Stimulated activated memory B cell treated with anti-CD40 and anti-IgM and Interleukin-4, amounts not matched to agents 10 μg/mL and 1 μg/mL and 100 μg/mL, for 72 hours (primary cell): Measurements from ENCODE around the gene SLC2A4RG.
"Not testable (repeated sequence)": the region's sequence is repeated elsewhere in the genome, so short reads cannot be mapped to it uniquely, and the experiment has no call there.

ENCODE experiments used
- ATAC-seq: fragments of 150-1000 bp; cut with Tn5 transposase; 2 replicates; pipeline ENCODE4 v1.10.0; 2021
- H3K27ac Mint-ChIP-seq: one replicate; pipeline ENCODE4 v1.8.0; 2022; ENCODE audit warnings: mild to moderate bottlenecking, mixed read lengths
- H3K27me3 Mint-ChIP-seq: one replicate; pipeline ENCODE4 v1.8.0; 2022; ENCODE audit warnings: mixed read lengths
- H3K36me3 Mint-ChIP-seq: one replicate; pipeline ENCODE4 v1.8.0; 2022; ENCODE audit warnings: mixed read lengths
- H3K4me1 Mint-ChIP-seq: one replicate; pipeline ENCODE4 v1.8.0; 2022; ENCODE audit warnings: mixed read lengths
- H3K4me3 Mint-ChIP-seq: one replicate; pipeline ENCODE4 v1.8.0; 2022; ENCODE audit warnings: mild to moderate bottlenecking, moderate library complexity, mixed read lengths
- H3K9me3 Mint-ChIP-seq: one replicate; pipeline ENCODE4 v1.8.0; 2022; ENCODE audit warnings: mixed read lengths

SLC2A4RG gene

GRCh38 chr20:63767456-63767855 is 27.9 kb downstream of the SLC2A4RG start:
- no peak for ATAC-seq
- H3K4me1 Mint-ChIP-seq = no peaks in the 10 kb centered on the region
- H3K36me3 Mint-ChIP-seq = peaks cover 6% of the 10 kb centered on the region
- no peaks in the 10 kb centered on the region for H3K9me3 Mint-ChIP-seq
- peaks cover 52% of the 10 kb centered on the region for H3K27me3 Mint-ChIP-seq
- no peak overlapping the region for H3K27ac Mint-ChIP-seq
- no peak overlapping the region for H3K4me3 Mint-ChIP-seq

GRCh38 chr20:63767886-63768285 is 28.3 kb downstream of the SLC2A4RG start:
- no peak overlapping the region for H3K27ac Mint-ChIP-seq
- H3K4me3 Mint-ChIP-seq = no peak overlapping the region
- no peak for ATAC-seq
- H3K27me3 Mint-ChIP-seq = peaks cover 56% of the 10 kb centered on the region
- peaks cover 6% of the 10 kb centered on the region for H3K36me3 Mint-ChIP-seq
- no peaks in the 10 kb centered on the region for H3K9me3 Mint-ChIP-seq
- H3K4me1 Mint-ChIP-seq = no peaks in the 10 kb centered on the region

GRCh38 chr20:63768591-63769515 is 29.3 kb downstream of the SLC2A4RG start:
- Mint-ChIP-seq H3K9me3 (no peaks in the 10 kb centered on the region), H3K27ac (no peak overlapping the region), H3K4me1 (no peaks in the 10 kb centered on the region), H3K36me3 (peaks cover 6% of the 10 kb centered on the region), H3K4me3 (no peak overlapping the region), H3K27me3 (peaks cover 62% of the 10 kb centered on the region)
- ATAC-seq = no peak

GRCh38 chr20:63769891-63770474 is 30.4 kb downstream of the SLC2A4RG start:
- no peaks in the 10 kb centered on the region for H3K4me1 Mint-ChIP-seq

GRCh38 chr20:63771046-63771707 is 31.6 kb downstream of the SLC2A4RG start:
- H3K27ac Mint-ChIP-seq = no peak overlapping the region
- H3K4me3 Mint-ChIP-seq = no peak overlapping the region
- H3K4me1 Mint-ChIP-seq = no peaks in the 10 kb centered on the region
- H3K9me3 Mint-ChIP-seq = no peaks in the 10 kb centered on the region
- H3K27me3 Mint-ChIP-seq = peaks cover 68% of the 10 kb centered on the region
- H3K36me3 Mint-ChIP-seq = no peaks in the 10 kb centered on the region
- ATAC-seq = no peak

More at GRCh38 chr20:63769891-63770474, 30.4 kb downstream of the SLC2A4RG start:
- Mint-ChIP-seq H3K9me3 (no peaks in the 10 kb centered on the region), H3K27ac (no peak overlapping the region), H3K36me3 (peaks cover 4% of the 10 kb centered on the region), H3K4me3 (no peak overlapping the region), H3K27me3 (peaks cover 70% of the 10 kb centered on the region)
- no peak for ATAC-seq

GRCh38 chr20:63772781-63773518 is 33.4 kb downstream of the SLC2A4RG start:
- Mint-ChIP-seq H3K4me3 (no peak overlapping the region), H3K4me1 (no peaks in the 10 kb centered on the region), H3K36me3 (no peaks in the 10 kb centered on the region), H3K27ac (no peak overlapping the region), H3K27me3 (peaks cover 64% of the 10 kb centered on the region), H3K9me3 (no peaks in the 10 kb centered on the region)
- no peak for ATAC-seq

- H3K4me1 Mint-ChIP-seq = no peaks in the 10 kb centered on the region
- peaks cover 60% of the 10 kb centered on the region for H3K27me3 Mint-ChIP-seq
- no peak overlapping the region for H3K4me3 Mint-ChIP-seq
- H3K9me3 Mint-ChIP-seq = no peaks in the 10 kb centered on the region
- no peaks in the 10 kb centered on the region for H3K36me3 Mint-ChIP-seq
- no peak for ATAC-seq
- H3K27ac Mint-ChIP-seq = no peak overlapping the region
Observed at GRCh38 chr20:63773571-63774241, 34.1 kb downstream of the SLC2A4RG start.

- no peak overlapping the region for H3K27ac Mint-ChIP-seq
- no peak for ATAC-seq
Observed at GRCh38 chr20:63774306-63774705, 34.7 kb downstream of the SLC2A4RG start.

GRCh38 chr20:63775096-63775978 is 35.8 kb downstream of the SLC2A4RG start:
- Mint-ChIP-seq H3K9me3 (no peaks in the 10 kb centered on the region), H3K4me1 (no peaks in the 10 kb centered on the region), H3K27ac (no peak overlapping the region), H3K27me3 (peaks cover 48% of the 10 kb centered on the region), H3K36me3 (no peaks in the 10 kb centered on the region), H3K4me3 (no peak overlapping the region)
- no peak for ATAC-seq

More at GRCh38 chr20:63774306-63774705, 34.7 kb downstream of the SLC2A4RG start:
- no peak overlapping the region for H3K4me3 Mint-ChIP-seq
- no peaks in the 10 kb centered on the region for H3K4me1 Mint-ChIP-seq
- H3K27me3 Mint-ChIP-seq = peaks cover 59% of the 10 kb centered on the region
- H3K9me3 Mint-ChIP-seq = no peaks in the 10 kb centered on the region
- no peaks in the 10 kb centered on the region for H3K36me3 Mint-ChIP-seq

GRCh38 chr20:63776875-63777274 is 37.3 kb downstream of the SLC2A4RG start:
- H3K4me3 Mint-ChIP-seq, H3K27ac Mint-ChIP-seq, H3K36me3 Mint-ChIP-seq, H3K4me1 Mint-ChIP-seq, H3K9me3 Mint-ChIP-seq, ATAC-seq: not testable (repeated sequence)
- H3K27me3 Mint-ChIP-seq = peaks cover 47% of the 10 kb centered on the region

- Mint-ChIP-seq H3K27ac (no peak overlapping the region), H3K27me3 (peaks cover 43% of the 10 kb centered on the region), H3K9me3 (no peaks in the 10 kb centered on the region), H3K4me3 (no peak overlapping the region), H3K36me3 (no peaks in the 10 kb centered on the region), H3K4me1 (peaks cover 14% of the 10 kb centered on the region)
- no peak for ATAC-seq
Observed at GRCh38 chr20:63777614-63778013, 38.0 kb downstream of the SLC2A4RG start.

- H3K27ac Mint-ChIP-seq = no peak overlapping the region
- H3K27me3 Mint-ChIP-seq = peaks cover 37% of the 10 kb centered on the region
- no peak for ATAC-seq
- no peak overlapping the region for H3K4me3 Mint-ChIP-seq
- H3K4me1 Mint-ChIP-seq = peaks cover 16% of the 10 kb centered on the region
- H3K9me3 Mint-ChIP-seq = no peaks in the 10 kb centered on the region
- no peaks in the 10 kb centered on the region for H3K36me3 Mint-ChIP-seq
Observed at GRCh38 chr20:63778034-63778752, 38.6 kb downstream of the SLC2A4RG start.

GRCh38 chr20:63778857-63779256 is 39.3 kb downstream of the SLC2A4RG start:
- H3K4me1 Mint-ChIP-seq = peaks cover 16% of the 10 kb centered on the region
- H3K36me3 Mint-ChIP-seq = no peaks in the 10 kb centered on the region

More at GRCh38 chr20:63778857-63779256, 39.3 kb downstream of the SLC2A4RG start:
- Mint-ChIP-seq H3K9me3 (no peaks in the 10 kb centered on the region), H3K27ac (no peak overlapping the region), H3K4me3 (no peak overlapping the region), H3K27me3 (peaks cover 35% of the 10 kb centered on the region)
- no peak for ATAC-seq
